ENCODE data around the gene IL18. TPM values are rescaled to one million over a fixed set of nuclear protein-coding genes. Genes with fewer than 3 reads are reported as not detected.

IL18 gene
- total RNA-seq, 1 experiment from 2014 or later, result 0.31 TPM

DNA sequence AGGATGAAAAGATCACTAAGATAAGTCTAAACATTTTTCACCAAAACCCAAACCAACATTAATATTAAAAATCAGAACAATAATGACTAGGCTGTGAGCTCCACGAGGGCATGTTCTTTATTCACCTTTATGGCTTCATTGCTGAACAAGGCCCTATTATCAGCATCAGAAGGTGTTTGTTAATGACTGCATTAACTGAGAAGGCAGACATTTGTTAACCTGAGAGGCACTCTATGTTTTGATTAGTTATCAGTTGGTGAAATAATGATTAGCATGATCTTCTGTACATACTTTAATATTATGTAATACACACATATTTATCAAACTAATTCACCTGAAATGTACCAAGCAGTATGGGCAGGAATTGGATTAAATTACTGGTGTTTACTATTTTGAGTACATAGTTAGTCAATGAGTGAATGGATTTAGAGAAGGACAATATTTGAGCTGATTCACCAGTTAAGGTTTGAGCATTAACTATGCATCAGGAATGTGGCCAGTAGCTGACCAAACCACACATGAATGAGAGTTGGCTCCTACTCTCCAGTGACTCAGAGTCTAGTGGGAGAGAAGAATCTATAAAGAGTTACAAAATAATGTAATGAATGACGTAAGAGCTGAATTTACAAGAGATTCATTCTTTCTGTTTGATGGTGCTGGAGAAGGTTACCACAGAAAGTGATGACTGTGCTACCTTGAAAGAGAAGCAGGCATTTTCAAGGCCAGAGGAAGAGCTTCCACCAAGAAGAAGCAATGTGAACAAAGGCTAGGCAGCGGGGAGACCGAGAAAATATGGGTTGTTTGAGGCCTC is 6.7 kb downstream of the IL18 start:
- Mint-ChIP-seq H3K9me3 (no peaks in the 10 kb centered on the region), H3K36me3 (ENCODE audit: insufficient read depth in 1 of 3, low read depth in 3 of 3) (no peaks in the 10 kb centered on the region), H3K27ac (no peak overlapping the region; a peak in 1 of 7 replicates), H3K4me1 (no peaks in the 10 kb centered on the region; a peak in 1 of 4 replicates), H3K27me3 (ENCODE audit: low read depth) (no peaks in the 10 kb centered on the region), H3K4me3 (no peak overlapping the region)
- H3K4me2 ChIP-seq (ENCODE audit: insufficient read depth, insufficient read length, low read length), result no peak overlapping the region
- no peak overlapping the region for H4K91ac ChIP-seq (ENCODE audit: insufficient read length, low read depth, low read length)
- no peak overlapping the region for H2BK5ac ChIP-seq (ENCODE audit: insufficient read length, low read length)
- no peak overlapping the region for H4K8ac ChIP-seq (replicated peaks; ENCODE audit: insufficient read length, low read depth, low read length)
- TF ChIP-seq, protein P1, sequence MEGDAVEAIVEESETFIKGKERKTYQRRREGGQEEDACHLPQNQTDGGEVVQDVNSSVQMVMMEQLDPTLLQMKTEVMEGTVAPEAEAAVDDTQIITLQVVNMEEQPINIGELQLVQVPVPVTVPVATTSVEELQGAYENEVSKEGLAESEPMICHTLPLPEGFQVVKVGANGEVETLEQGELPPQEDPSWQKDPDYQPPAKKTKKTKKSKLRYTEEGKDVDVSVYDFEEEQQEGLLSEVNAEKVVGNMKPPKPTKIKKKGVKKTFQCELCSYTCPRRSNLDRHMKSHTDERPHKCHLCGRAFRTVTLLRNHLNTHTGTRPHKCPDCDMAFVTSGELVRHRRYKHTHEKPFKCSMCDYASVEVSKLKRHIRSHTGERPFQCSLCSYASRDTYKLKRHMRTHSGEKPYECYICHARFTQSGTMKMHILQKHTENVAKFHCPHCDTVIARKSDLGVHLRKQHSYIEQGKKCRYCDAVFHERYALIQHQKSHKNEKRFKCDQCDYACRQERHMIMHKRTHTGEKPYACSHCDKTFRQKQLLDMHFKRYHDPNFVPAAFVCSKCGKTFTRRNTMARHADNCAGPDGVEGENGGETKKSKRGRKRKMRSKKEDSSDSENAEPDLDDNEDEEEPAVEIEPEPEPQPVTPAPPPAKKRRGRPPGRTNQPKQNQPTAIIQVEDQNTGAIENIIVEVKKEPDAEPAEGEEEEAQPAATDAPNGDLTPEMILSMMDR (conservative IDR thresholded peaks at IDR 0.05), result no peak
- H4K5ac ChIP-seq (ENCODE audit: insufficient read length, low read depth, low read length), result no peak overlapping the region
- H3K9me3 ChIP-seq (ENCODE audit: control insufficient read depth, low read depth, low read length), result no peaks in the 10 kb centered on the region
- no peak for DNase-seq
- H3K27ac ChIP-seq (ENCODE audit: insufficient read length, low read depth, low read length), result no peak overlapping the region
- no peak overlapping the region for H2BK20ac ChIP-seq (ENCODE audit: low read depth, low read length, poor library complexity, severe bottlenecking)
- H3K4me1 ChIP-seq (ENCODE audit: insufficient read depth, low read length), result no peaks in the 10 kb centered on the region
- no peaks in the 10 kb centered on the region for H4K20me1 ChIP-seq (ENCODE audit: control insufficient read depth, insufficient read depth, insufficient read length)
- H2BK120ac ChIP-seq (ENCODE audit: low read depth, low read length, poor library complexity, severe bottlenecking), result no peak overlapping the region
- no peak overlapping the region for H2BK12ac ChIP-seq (ENCODE audit: insufficient read length, low read depth, low read length)
- no peak overlapping the region for H3T11ph ChIP-seq (ENCODE audit: low read length)
- H2BK15ac ChIP-seq (ENCODE audit: low read depth, low read length), result no peak overlapping the region
- no peak overlapping the region for H3K9ac ChIP-seq (ENCODE audit: extremely low read depth, insufficient read length, low read length)
- no peak overlapping the region for H3K18ac ChIP-seq (ENCODE audit: insufficient read length, low read depth, low read length)
- H3K23ac ChIP-seq (ENCODE audit: insufficient read length, low read depth, low read length), result no peak overlapping the region
- H3K23me2 ChIP-seq (ENCODE audit: insufficient read length, low read depth, low read length, poor library complexity, severe bottlenecking), result no peaks in the 10 kb centered on the region
- no CpG with 5 or more reads among the region's 4 CpGs for WGBS (ENCODE audit: extremely low coverage, insufficient read length, low lambda C conversion rate)
- no peaks in the 10 kb centered on the region for H3K79me1 ChIP-seq (ENCODE audit: insufficient read depth, low read depth, low read length, poor library complexity, severe bottlenecking)
- H2AFZ ChIP-seq (ENCODE audit: low read length), result no peak overlapping the region
- H3K79me2 ChIP-seq (ENCODE audit: insufficient read depth, low read length), result no peaks in the 10 kb centered on the region
- no peak overlapping the region for H3K4ac ChIP-seq (ENCODE audit: low read depth, low read length)
- H3K56ac ChIP-seq (ENCODE audit: insufficient read length, low read depth, low read length), result no peak overlapping the region
- H3K14ac ChIP-seq (ENCODE audit: insufficient read depth, low read length), result no peak overlapping the region
- no peaks in the 10 kb centered on the region for H3K27me3 ChIP-seq (ENCODE audit: insufficient read depth, low read length)
- H2AK5ac ChIP-seq (ENCODE audit: insufficient read length, low read length), result no peak overlapping the region

Measured in H9 (cell line).